Heart right ventricle (tissue), 16 donors: ENCODE measurements around the gene ZSCAN23. TPM values are rescaled to one million over a fixed set of nuclear protein-coding genes. Genes with fewer than 3 reads are reported as not detected.

Experiments used
- ATAC-seq, 8 donors: fragments of 200-7000 bp; cut with Tn5 transposase; one replicate each; pipeline ENCODE4 v1.9.1; 2020; ENCODE audit warnings: mild to moderate bottlenecking in 8 of 8, moderate library complexity in 8 of 8, moderate number of reproducible peaks in 1 of 8
- DNase-seq, 2 donors: peaks; one replicate each; pipeline ENCODE4 v3.0.0-alpha.2; 2020
- H3K27ac ChIP-seq, 10 donors: fragments of 200-600 bp; sonication (generic) in 2 of 10; one replicate each; pipeline versions ENCODE4 v1.5.0 to v1.8.0; 2020 to 2022; ENCODE audit warnings: mild to moderate bottlenecking in 3 of 10
- H3K27me3 ChIP-seq, 7 donors: fragments of 200-600 bp; one replicate each; pipeline ENCODE4 v1.8.0; 2021 to 2022; ENCODE audit warnings: mild to moderate bottlenecking in 2 of 7
- H3K36me3 ChIP-seq, 9 donors: fragments of 200-600 bp; sonication (generic) in 1 of 9; one replicate each; pipeline versions ENCODE4 v1.5.0 to v1.8.0; 2020 to 2022; ENCODE audit warnings: mild to moderate bottlenecking in 2 of 9
- H3K4me1 ChIP-seq, 9 donors: fragments of 200-600 bp; sonication (generic) in 1 of 9; one replicate each; pipeline versions ENCODE4 v1.5.0 to v1.8.0; 2020 to 2022; ENCODE audit warnings: mild to moderate bottlenecking in 4 of 9
- H3K4me3 ChIP-seq, 10 donors: fragments of 200-600 bp; sonication (generic) in 2 of 10; one replicate each; pipeline versions ENCODE4 v1.5.0 to v1.8.0; 2020 to 2022; ENCODE audit warnings: mild to moderate bottlenecking in 7 of 10, moderate library complexity in 2 of 10
- H3K9me3 ChIP-seq, 11 donors: fragments of 200-600 bp in 10 of 11; sonication (generic) in 2 of 11; one replicate each; pipeline versions ENCODE4 v1.5.0 to v1.8.0; 2013 to 2022; ENCODE audit warnings: mild to moderate bottlenecking in 2 of 11, control low read depth in 1 of 11, moderate library complexity in 1 of 11
- WGBS, 2 donors: extraction: QIAGEN DNeasy Blood & Tissue Kit; methylation state at CpG; one replicate each; pipeline ENCODE4 v1.1.7; 2013; ENCODE audit warnings: inconsistent platforms in 1 of 2; 5-methylcytosine and 5-hydroxymethylcytosine counted together
- intact Hi-C, 10 donors: fragments of 100-400 bp; cut with DNase I; formaldehyde crosslinking; loops; one replicate each; pipeline versions ENCODE4 v1.11.1 to v1.14.2; 2022
- polyA plus RNA-seq, 2 donors: library from polyadenylated mRNA; stranded (reverse); fragments of 200-250 nt; gene quantifications; one replicate each; pipeline ENCODE4 v1.2.3, GENCODE V29; 2013
- total RNA-seq, 10 donors: library from RNA; stranded (reverse); fragmentation: NEBNext Ultra II Directional in 3 of 10; extraction: Animal tissue kit (Norgen Biotek cat#: 25700) in 3 of 10; gene quantifications; one replicate each; pipeline versions ENCODE4 v1.2.1 to v1.2.4, GENCODE V29; 2021 to 2023
- TF ChIP-seq, protein P1 (sequence below), 9 donors: fragments of 200-600 bp; sonication (generic) in 2 of 9; IDR thresholded peaks; one replicate each; pipeline versions ENCODE4 v1.5.0 to v1.8.0; 2021 to 2022; ENCODE audit warnings: antibody characterized with exemption in 9 of 9, mild to moderate bottlenecking in 5 of 9, moderate library complexity in 1 of 9
- donor health status: Arrhythmogenic right ventricular cardiomyopathy.
- donor health status: ischemic (EF 13 %, LVEDD 7.1; RV severe dilation, severe dysfunction).
- donor health status: healthy with polysubstance abuse.
- donor health status: DM: no; HTN: yes; CAD: no.
- donor health status: DM: no; HTN: no; CAD: no.
- donor health status: ischemic (EF 25% LVEDD 6.9; RV normal size, moderate dysfunction).
- donor health status: ischemic (EF 25% LVEDD 5.7; RV mildly dilated, moderate dysfunction).
- donor health status: healthy.
- donor health status: DM: yes; HTN: yes; CAD: no.
- donor health status: Ischemic cardiomyopathy.
- donor health status: ischemic (EF 35%, LVEDD 5.7; RV mildly dilated, moderate dysfunction).
- donor health status: nonischemic (EF 11% LVEDD 7.7; RV severe dilation, severe dysfunction).
- donor health status: DM: yes; HTN: yes; CAD: no.
- donor health status: PGD.
- donor health status: ischemic (EF 29% LVEDD 5.4; RV normal size, mild dysfunction).
- donor health status: nonischemic (EF 23%, LVEDD 6.1; RV moderate dilation, normal function).

Gene ZSCAN23
- total and polyA plus RNA-seq, 12 donors = 0.26 to 2.7 (median 1.2) TPM

GRCh38 chr6:28383235-28384142, 59.8 kb downstream of the ZSCAN23 start:
- peaks cover 0 to 69% (median 18%) of the 10 kb centered on the region in 9 donors for H3K36me3 ChIP-seq
- ATAC-seq (peak; percentile 95 to 99 (median 98)), DNase-seq (peak; percentile 82 to 88)
- H3K27ac ChIP-seq = peak overlapping the region in 9 of 10 donors; percentile 50 to 84 (median 70)
- peak overlapping the region; percentile 34 to 61 (median 58) for H3K4me3 ChIP-seq
- H3K4me1 ChIP-seq = peaks cover 0 to 19% (median 12%) of the 10 kb centered on the region in 9 donors
- 14 to 16% methylated on average over 31 of the region's 31 CpGs for WGBS, 2 donors
- H3K27me3 ChIP-seq = no peaks in the 10 kb centered on the region
- TF ChIP-seq, protein P1, sequence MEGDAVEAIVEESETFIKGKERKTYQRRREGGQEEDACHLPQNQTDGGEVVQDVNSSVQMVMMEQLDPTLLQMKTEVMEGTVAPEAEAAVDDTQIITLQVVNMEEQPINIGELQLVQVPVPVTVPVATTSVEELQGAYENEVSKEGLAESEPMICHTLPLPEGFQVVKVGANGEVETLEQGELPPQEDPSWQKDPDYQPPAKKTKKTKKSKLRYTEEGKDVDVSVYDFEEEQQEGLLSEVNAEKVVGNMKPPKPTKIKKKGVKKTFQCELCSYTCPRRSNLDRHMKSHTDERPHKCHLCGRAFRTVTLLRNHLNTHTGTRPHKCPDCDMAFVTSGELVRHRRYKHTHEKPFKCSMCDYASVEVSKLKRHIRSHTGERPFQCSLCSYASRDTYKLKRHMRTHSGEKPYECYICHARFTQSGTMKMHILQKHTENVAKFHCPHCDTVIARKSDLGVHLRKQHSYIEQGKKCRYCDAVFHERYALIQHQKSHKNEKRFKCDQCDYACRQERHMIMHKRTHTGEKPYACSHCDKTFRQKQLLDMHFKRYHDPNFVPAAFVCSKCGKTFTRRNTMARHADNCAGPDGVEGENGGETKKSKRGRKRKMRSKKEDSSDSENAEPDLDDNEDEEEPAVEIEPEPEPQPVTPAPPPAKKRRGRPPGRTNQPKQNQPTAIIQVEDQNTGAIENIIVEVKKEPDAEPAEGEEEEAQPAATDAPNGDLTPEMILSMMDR (IDR thresholded peaks at IDR 0.05) = peak in 8 of 9 donors; percentile 19 to 54 (median 39)
- intact Hi-C loops = no loop called here
- peaks cover 0 to 11% (median 5%) of the 10 kb centered on the region in 11 donors for H3K9me3 ChIP-seq

Other genes starting within 250 kb of the ZSCAN23 start
- 10 to 100 TPM in 2 of 10 donors, 1 to 10 TPM in 8; 6.8 to 11.2 (median 8.8) TPM for gene ZSCAN9, start 218.2 kb downstream of the ZSCAN23 start, total RNA-seq
- gene ZSCAN9, start 218.2 kb downstream of the ZSCAN23 start, polyA plus RNA-seq = 10 to 100 TPM in 1 of 2 donors, 1 to 10 TPM in 1; 8.4 to 11.1 TPM
- gene ZKSCAN4, start 191.2 kb downstream of the ZSCAN23 start, total RNA-seq = 1 to 10 TPM in 9 of 10 donors, under 1 TPM in 1; 0.55 to 3.6 (median 2.9) TPM
- gene ZKSCAN4, start 191.2 kb downstream of the ZSCAN23 start, polyA plus RNA-seq = 1 to 10 TPM; 1.7 to 2.0 TPM
- 1 to 10 TPM; 2.7 to 8.5 (median 6.5) TPM for gene NKAPL, start 184.2 kb downstream of the ZSCAN23 start, total RNA-seq
- 1 to 10 TPM; 7.6 to 9.7 TPM for gene NKAPL, start 184.2 kb downstream of the ZSCAN23 start, polyA plus RNA-seq
- 10 to 100 TPM in 9 of 10 donors, 1 to 10 TPM in 1; 8.9 to 17.8 (median 12.8) TPM for gene ZSCAN26, start 176.3 kb downstream of the ZSCAN23 start, total RNA-seq
- 10 to 100 TPM in 1 of 2 donors, 1 to 10 TPM in 1; 7.5 to 12.7 TPM for gene ZSCAN26, start 176.3 kb downstream of the ZSCAN23 start, polyA plus RNA-seq
- 1 to 10 TPM; 1.6 to 3.6 (median 2.7) TPM for gene PGBD1, start 161.9 kb downstream of the ZSCAN23 start, total RNA-seq
- 1 to 10 TPM; 2.9 to 4.6 TPM for gene PGBD1, start 161.9 kb downstream of the ZSCAN23 start, polyA plus RNA-seq
- 10 to 100 TPM in 8 of 10 donors, 1 to 10 TPM in 2; 8.0 to 17.4 (median 11.9) TPM for gene ZSCAN31, start 107.3 kb downstream of the ZSCAN23 start, total RNA-seq
- gene ZSCAN31, start 107.3 kb downstream of the ZSCAN23 start, polyA plus RNA-seq = 1 to 10 TPM; 3.3 to 7.1 TPM
- 1 to 10 TPM; 3.1 to 6.8 (median 5.1) TPM for gene ZKSCAN3, start 93.5 kb downstream of the ZSCAN23 start, total RNA-seq
- 1 to 10 TPM; 1.0 to 2.1 TPM for gene ZKSCAN3, start 93.5 kb downstream of the ZSCAN23 start, polyA plus RNA-seq
- gene ZSCAN12, start 43.7 kb downstream of the ZSCAN23 start, total RNA-seq = 1 to 10 TPM; 2.2 to 3.5 (median 2.9) TPM
- 1 to 10 TPM; 1.2 TPM for gene ZSCAN12, start 43.7 kb downstream of the ZSCAN23 start, polyA plus RNA-seq
- gene GPX6, start 72.3 kb upstream of the ZSCAN23 start, total RNA-seq = not detected
- not detected for gene GPX6, start 72.3 kb upstream of the ZSCAN23 start, polyA plus RNA-seq
- gene GPX5, start 82.4 kb upstream of the ZSCAN23 start, total RNA-seq = not detected
- not detected for gene GPX5, start 82.4 kb upstream of the ZSCAN23 start, polyA plus RNA-seq